Peyer's patch (tissue), 4 donors: ENCODE measurements around the gene CACNA1B. TPM values are rescaled to one million over a fixed set of nuclear protein-coding genes. Genes with fewer than 3 reads are reported as not detected.

Experiments
- DNase-seq, 3 donors: peaks; one replicate each; pipeline ENCODE4 v3.0.0-alpha.2; 2017 to 2019
- H3K27ac ChIP-seq, 4 donors: fragments of 200-600 bp; sonication (generic); one replicate each; pipeline ENCODE4 v1.5.1; 2016 to 2019
- H3K27me3 ChIP-seq, 2 donors: fragments of 200-600 bp; sonication (generic); one replicate each; pipeline ENCODE4 v1.5.1; 2019
- H3K36me3 ChIP-seq, 3 donors: fragments of 200-600 bp; sonication (generic); one replicate each; pipeline ENCODE4 v1.5.1; 2016 to 2019
- H3K4me1 ChIP-seq, 4 donors: fragments of 200-600 bp; sonication (generic); one replicate each; pipeline ENCODE4 v1.5.1; 2016 to 2019
- H3K4me3 ChIP-seq, 4 donors: fragments of 200-600 bp; sonication (generic); 1 replicate in 3 of 4; 2 replicates in 1 of 4; pipeline ENCODE4 v1.5.1; 2016 to 2019; ENCODE audit warnings: mild to moderate bottlenecking in 1 of 4
- H3K9me3 ChIP-seq, 4 donors: fragments of 200-600 bp; sonication (generic); one replicate each; pipeline ENCODE4 v1.5.1; 2016 to 2019; ENCODE audit warnings: mild to moderate bottlenecking in 1 of 4
- CTCF ChIP-seq, 6 experiments: fragments of 450-650 bp in 4 of 6; fragments of 200-600 bp in 2 of 6; sonication (generic) in 1 of 6; IDR thresholded peaks; one replicate each; pipeline ENCODE4 v1.5.1; 2017 to 2019; ENCODE audit warnings: antibody characterized with exemption in 6 of 6, mild to moderate bottlenecking in 3 of 6, moderate library complexity in 1 of 6
- POLR2A ChIP-seq, 2 donors: fragments of 450-650 bp; IDR thresholded peaks; one replicate each; pipeline ENCODE4 v1.5.1; 2017; ENCODE audit warnings: antibody characterized with exemption in 2 of 2, mild to moderate bottlenecking in 2 of 2, moderate library complexity in 2 of 2
- total RNA-seq, 4 donors: library from RNA; depleted of rRNA; stranded (reverse); fragments of >200 nt; gene quantifications; one replicate each; pipeline ENCODE4 v1.1.0, GENCODE V29; 2016

CACNA1B gene
- total RNA-seq, 4 donors from 2014 or later = 0.13 to 0.83 (median 0.38) TPM; not detected in 1

- Histone ChIP-seq H3K4me3 (peak overlapping the region in 1 of 4 donors; percentile 3), H3K9me3 (no peaks in the 10 kb centered on the region), H3K4me1 (peaks cover 0 to 9% (median 0%) of the 10 kb centered on the region in 4 donors), H3K27me3 (peaks cover 0 to 13% of the 10 kb centered on the region in 2 donors), H3K27ac (no peak overlapping the region), H3K36me3 (no peaks in the 10 kb centered on the region)
- DNase-seq = peak in 2 of 3 donors; percentile 1 to 42
- TF ChIP-seq POLR2A (IDR thresholded peaks at IDR 0.05) = no peak
- TF ChIP-seq CTCF (IDR thresholded peaks at IDR 0.05) = no peak
Measured at GRCh38 chr9:138023394-138024124, 146.0 kb downstream of the CACNA1B start.

- peaks cover 0 to 13% of the 10 kb centered on the region in 2 donors for H3K27me3 ChIP-seq
- TF ChIP-seq POLR2A (IDR thresholded peaks at IDR 0.05) (no peak), CTCF (IDR thresholded peaks at IDR 0.05) (no peak)
- no peaks in the 10 kb centered on the region for H3K9me3 ChIP-seq
- no peak overlapping the region for H3K27ac ChIP-seq
- H3K4me3 ChIP-seq = no peak overlapping the region
- H3K4me1 ChIP-seq = peaks cover 0 to 9% (median 0%) of the 10 kb centered on the region in 4 donors
- no peaks in the 10 kb centered on the region for H3K36me3 ChIP-seq
- peak in 2 of 3 donors; percentile 7 to 39 for DNase-seq
Measured at GRCh38 chr9:138024131-138024530, 146.5 kb downstream of the CACNA1B start.

- no peak overlapping the region for H3K27ac ChIP-seq
- H3K9me3 ChIP-seq = no peaks in the 10 kb centered on the region
- H3K4me1 ChIP-seq = peaks cover 0 to 9% (median 0%) of the 10 kb centered on the region in 4 donors
- H3K36me3 ChIP-seq = no peaks in the 10 kb centered on the region
- H3K27me3 ChIP-seq = peaks cover 0 to 13% of the 10 kb centered on the region in 2 donors
- no peak overlapping the region for H3K4me3 ChIP-seq
- peak; percentile 13 to 44 (median 35) for DNase-seq
- no peak for TF ChIP-seq POLR2A (IDR thresholded peaks at IDR 0.05)
- no peak for TF ChIP-seq CTCF (IDR thresholded peaks at IDR 0.05)
Measured at GRCh38 chr9:138024831-138025291, 147.3 kb downstream of the CACNA1B start.

- peak in 1 of 3 donors; percentile 11 for DNase-seq
- no peak for TF ChIP-seq CTCF (IDR thresholded peaks at IDR 0.05)
- no peak for TF ChIP-seq POLR2A (IDR thresholded peaks at IDR 0.05)
- Histone ChIP-seq H3K4me3 (no peak overlapping the region), H3K9me3 (no peaks in the 10 kb centered on the region), H3K27me3 (peaks cover 0 to 13% of the 10 kb centered on the region in 2 donors), H3K27ac (no peak overlapping the region), H3K36me3 (no peaks in the 10 kb centered on the region), H3K4me1 (peaks cover 0 to 9% (median 0%) of the 10 kb centered on the region in 4 donors)
Measured at GRCh38 chr9:138025417-138025816, 147.8 kb downstream of the CACNA1B start.

- Histone ChIP-seq H3K27ac (no peak overlapping the region), H3K36me3 (no peaks in the 10 kb centered on the region), H3K4me3 (no peak overlapping the region), H3K27me3 (peaks cover 0 to 13% of the 10 kb centered on the region in 2 donors), H3K9me3 (no peaks in the 10 kb centered on the region), H3K4me1 (peaks cover 0 to 9% (median 0%) of the 10 kb centered on the region in 4 donors)
- DNase-seq = peak in 1 of 3 donors; percentile 34
- no peak for TF ChIP-seq CTCF (IDR thresholded peaks at IDR 0.05)
- TF ChIP-seq POLR2A (IDR thresholded peaks at IDR 0.05) = no peak
Measured at GRCh38 chr9:138025908-138026307, 148.3 kb downstream of the CACNA1B start.
